Measurements from ENCODE around the gene HNRNPR.
A peak's percentile ranks its signal among the peaks of the same experiment; 100 is the strongest.

HNRNPR gene

DNA sequence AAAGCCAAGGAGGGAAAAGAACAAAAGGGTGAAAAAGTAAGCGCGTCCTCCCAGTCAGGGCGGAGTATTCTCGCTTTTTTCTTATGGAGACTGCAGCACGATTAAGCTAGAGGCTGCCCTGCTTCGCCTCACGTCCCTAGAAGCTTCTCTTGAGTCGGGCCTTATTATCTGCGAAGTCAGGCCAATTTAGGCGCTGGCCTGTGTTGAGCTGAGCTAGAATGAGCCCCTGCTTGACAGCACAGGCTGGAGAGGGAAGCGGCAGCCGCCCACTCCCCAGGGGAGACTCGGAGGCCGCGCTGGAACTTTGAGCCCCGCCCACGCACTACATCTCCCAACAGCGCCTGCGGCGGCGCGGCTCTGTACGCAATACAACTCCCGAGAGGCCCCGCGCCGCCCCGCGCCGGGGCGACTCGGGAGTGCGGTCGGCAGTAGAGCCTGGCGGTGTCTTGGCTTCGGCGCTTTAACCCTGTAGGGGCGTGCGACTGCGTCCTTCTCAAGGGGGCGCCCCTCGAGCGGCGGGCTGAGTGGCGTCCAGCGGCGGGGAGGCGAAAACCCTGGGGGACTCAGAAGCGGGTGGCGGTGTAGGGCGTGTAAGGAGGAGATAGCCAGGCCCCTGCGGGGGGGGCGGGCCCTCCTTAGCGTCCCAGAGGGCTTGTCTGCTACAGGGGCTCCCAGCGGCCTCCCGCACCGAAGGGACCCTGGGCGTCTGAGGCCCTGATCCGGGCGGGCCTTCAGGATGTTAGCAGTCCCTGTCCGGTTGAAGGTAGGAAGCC is 24.7 kb upstream of the HNRNPR start:
- DNase-seq (ENCODE audit: low spot score) = peak; percentile 74

DNA sequence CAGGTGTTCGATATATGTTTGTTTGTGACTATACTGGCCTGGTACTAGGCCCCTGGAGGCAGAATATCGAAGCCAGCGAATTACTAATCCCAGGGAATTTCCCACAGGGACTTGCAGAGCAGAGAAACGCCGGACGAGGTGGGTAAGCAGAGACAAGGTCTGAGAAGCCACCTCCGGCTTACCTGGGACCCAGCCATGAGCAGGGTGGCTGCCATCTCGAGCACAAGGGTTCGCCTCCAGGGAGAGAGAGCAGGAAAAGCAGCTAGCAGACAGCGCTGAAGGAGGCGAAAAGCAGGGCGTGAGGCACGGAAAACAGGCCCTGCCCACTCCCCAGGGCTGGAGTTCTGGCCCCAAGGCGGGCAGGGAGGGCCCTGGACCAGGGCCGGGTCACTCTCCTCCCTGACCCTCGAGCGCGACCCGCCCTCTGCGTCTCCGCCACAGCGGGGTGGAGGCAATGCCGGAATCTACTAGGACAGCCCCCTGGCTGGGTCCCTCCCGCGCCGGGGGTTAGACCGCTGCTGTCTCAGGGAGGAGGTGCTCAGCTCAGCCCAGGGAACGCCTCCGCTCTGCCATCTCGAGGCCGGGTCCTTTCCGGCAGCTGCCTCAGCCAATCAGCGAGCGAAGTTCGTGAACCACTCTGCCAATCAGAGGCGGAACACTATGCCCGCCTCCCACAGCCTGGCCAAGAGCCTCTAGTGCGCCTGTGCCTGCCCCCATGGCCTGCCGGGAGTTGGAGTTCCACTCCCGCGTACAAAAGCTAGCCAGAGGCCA is 23.9 kb upstream of the HNRNPR start:
- peak; percentile 93 for DNase-seq (ENCODE audit: low spot score)

DNA sequence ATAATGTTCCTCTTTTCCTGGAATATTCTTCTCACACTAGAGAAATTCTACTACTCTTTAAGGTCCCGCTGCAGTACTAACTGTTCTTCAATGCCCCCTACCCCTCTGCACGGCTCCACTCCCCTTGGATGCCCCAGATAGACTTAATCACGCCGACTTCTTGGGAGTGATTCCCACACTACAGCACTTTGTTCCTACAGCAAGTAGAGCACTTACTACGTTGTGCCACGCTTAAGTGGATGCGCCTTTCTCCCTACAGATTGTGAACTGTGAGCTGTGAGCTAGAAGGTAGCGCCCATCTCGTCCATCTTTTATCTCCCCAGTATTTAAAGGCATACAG is 23.3 kb upstream of the HNRNPR start:
- no peak for DNase-seq (ENCODE audit: low spot score)

DNA sequence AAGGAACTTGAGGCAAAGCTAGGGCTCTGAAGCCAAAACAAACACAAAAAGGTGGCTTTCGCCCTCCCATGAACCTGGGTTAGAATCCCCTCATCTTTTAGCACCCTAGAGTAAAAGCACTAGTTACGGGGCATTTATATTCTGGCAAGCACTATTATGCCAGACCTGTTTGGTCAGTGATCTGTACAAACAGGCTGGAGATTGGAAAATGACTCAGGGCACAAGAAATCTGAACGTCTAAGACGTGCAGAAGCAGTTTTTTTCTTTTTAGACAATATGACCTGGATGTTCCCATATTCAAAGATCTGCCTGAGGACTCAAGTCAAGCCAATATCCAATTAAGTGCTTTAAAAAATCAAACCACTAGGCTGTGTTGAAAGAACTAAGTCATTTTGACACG is 22.5 kb upstream of the HNRNPR start:
- DNase-seq (ENCODE audit: low spot score) = no peak

DNA sequence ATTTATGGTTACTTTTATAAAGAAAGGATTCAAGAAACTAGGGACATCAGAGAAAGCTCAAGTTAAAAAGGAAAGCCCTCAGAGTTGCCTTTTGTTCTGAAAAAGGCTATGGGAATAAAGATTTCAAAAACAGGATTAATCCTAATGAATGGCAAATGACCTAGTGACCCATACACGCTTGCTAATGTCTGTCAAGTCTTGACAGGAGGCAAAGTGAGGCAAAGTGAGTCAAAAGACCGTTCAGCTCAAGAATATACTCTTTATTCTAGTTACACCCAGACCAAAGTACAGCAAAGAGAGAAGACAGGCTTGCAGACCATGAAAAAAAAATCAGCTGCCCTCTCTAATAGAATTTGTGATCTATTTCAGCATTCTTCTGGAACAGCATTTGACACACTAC is 22.1 kb upstream of the HNRNPR start:
- no peak for DNase-seq (ENCODE audit: low spot score)

DNA sequence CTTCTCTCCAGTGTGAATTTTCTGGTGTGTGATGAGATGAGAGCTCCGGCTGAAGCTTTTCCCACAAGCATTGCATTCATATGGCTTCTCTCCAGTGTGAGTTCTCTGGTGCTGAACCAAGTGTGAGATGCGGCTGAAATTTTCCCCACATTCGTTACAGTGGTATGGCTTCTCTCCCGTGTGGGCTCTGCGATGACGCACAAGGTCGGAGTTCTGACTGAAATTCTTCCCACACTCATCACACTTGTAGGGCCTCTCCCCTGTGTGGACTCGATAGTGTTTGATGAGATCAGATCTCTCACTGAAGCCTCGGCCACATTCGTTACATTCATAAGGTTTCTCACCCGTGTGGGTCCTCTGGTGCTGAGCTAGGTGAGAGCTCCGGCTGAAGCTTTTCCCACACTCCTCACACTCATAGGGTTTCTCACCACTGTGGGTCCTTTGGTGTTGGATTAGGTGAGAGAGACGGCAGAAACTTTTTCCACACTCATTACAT is 18.2 kb upstream of the HNRNPR start:
- no peak for DNase-seq (ENCODE audit: low spot score)

DNA sequence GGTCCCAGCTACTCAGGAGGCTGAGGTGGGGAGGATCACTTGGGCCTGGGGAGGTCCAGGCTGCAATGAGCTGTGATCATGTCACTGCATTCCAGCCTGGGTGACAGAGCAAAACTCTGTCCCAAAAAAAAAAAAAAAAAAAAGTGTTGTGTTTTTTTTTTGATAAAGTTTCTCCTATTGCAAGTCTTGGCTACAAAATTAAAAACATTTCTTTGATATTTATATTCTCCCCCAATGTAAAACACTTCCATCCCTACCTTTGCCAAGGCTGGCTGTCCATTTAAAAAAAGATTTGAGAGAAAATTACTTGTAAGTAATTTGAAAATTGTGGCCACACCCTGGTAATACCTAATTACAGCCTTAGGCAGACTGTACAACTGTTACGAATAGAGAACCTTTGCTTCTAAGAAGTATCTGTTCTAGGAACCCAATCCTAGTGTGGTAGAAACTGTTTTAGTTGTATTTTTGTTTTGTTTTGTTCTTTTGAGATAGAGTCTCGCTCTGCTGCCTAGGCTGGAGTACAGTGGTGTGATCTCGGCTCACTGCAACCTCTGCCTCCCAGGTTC is 14.3 kb upstream of the HNRNPR start:
- DNase-seq (ENCODE audit: low spot score) = no peak

DNA sequence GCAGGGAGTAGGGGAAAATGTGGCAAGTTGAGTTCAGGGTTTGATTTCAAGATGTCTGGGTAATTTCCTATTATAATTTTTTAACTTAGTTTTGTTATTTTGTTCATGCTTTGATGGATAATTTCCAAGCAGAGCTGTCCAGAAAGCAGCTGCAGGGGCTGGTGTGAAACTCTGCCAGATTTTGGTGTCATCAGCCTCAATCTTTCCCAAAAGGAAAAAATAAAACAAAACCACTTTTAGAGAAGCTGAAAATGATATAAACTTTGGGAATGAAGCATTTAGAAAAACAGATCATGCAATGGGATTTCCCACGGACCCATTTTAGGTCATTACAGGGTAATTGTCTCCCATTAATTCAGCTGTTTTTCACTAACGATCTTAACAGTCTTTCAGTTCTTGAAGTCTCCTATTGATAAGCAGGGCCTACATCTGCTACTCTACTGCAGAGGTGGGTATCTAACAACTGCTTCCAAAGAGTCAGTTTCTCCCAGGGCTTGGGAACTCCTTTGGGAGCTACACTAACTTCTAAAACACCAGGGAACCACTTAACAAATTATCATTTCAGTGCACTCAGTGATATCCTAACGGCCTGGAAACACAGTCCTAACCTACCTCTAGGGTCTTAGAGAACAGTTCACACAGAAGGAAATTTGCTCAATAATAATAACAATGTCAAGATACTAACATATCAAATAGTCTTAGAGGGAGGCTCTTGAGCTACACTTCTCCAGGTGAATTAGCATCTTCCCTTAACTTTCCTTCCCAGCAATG is 13.2 kb upstream of the HNRNPR start:
- DNase-seq (ENCODE audit: low spot score) = no peak

DNA sequence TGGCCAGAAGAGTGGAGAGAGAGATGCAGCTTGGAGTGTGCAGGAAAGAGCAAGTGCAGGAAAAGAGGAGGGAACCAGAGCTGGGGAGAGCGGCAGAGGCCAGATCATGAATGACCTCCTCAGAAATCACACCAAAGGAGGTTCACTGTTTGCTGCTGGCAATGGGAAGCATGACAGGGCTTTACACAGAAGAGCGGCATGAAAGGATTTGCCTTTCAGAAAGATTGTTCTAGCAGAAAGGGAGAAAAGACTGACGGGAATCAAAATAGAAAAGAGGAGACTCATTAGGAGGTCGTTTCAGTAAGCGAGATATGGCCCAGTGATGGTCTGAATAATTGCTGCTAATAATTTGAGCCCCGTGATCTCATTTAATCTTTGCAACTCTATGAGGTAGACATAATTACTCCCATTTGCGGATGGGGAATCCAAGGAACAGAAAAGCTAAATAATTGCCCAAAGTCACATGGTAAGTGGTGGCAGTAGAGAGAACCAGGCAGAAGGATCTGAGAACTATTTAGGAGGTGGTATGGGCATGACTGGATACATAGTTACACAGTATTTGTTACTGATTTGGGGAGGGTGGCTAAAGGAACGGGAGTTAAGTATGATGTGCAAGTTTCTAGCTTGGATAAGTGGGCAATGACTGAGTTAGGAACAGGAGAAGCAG is 12.5 kb upstream of the HNRNPR start:
- DNase-seq (ENCODE audit: low spot score) = no peak

DNA sequence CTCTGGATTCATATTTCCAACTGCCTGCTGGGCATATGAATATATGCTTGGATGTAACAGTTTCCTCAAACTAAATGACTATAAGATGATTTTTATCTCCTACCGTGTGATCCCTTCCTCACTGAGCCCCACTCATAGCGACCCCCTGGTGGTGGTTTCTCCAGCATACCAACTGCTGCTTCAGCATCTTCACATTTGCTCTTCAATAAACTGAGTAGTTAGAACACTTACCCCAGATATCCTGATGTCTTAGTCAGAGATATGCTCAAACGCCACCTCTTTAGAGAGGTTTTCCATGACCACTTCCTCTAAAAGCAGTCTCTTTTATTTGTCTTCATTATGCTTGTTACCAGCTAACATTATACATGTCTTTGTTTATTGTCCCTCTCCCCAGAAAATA is 10.2 kb upstream of the HNRNPR start:
- no peak for DNase-seq (ENCODE audit: low spot score)

DNA sequence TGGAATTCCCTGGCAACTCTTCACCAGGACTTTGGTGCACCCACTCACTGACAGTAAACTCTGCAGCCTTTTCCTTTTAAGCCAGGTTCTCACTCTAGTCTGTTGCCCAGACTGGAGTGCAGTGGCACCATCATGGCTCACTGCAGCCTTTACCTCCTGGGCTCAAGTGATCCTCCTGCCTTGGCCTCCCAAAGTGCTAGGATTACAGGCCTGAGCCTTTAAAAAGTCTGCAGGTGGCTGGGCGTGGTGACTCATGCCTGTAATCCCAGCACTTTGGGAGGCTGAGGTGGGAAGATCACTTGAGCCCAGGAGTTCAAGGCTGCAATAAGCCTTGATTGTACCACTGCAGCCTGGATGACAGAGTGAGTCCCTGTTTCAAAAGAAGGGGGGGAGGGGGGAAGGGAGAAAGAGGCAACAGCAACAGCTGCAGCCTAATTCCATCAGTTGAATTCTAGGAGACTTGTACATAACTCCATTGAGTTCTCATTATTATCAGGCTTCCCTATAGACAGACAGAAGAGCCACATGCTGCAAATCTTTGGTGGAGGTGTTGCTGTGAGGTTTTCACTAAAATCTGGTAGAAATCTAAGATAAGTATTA is 8.1 kb upstream of the HNRNPR start:
- no peak for DNase-seq (ENCODE audit: low spot score)

DNA sequence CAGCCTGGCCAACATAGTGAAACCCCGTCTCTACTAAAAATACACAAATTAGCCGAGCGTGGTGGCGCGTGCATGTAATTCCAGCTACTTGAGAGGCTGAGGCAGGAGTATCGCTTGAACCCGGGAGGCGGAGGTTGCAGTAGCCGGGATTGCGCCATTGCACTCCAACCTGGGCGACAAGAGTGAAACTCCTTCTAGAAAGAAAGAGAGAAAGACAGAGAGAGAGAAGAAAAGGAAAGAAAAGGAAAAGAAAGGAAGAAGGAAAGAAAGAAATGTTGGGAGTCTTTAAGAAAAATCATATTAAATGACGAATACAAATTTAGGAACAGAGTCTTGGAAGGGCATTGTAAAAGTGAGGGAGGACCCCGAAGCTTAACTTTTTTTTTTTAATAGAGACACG is 1.8 kb upstream of the HNRNPR start:
- no peak for DNase-seq (ENCODE audit: low spot score)

DNA sequence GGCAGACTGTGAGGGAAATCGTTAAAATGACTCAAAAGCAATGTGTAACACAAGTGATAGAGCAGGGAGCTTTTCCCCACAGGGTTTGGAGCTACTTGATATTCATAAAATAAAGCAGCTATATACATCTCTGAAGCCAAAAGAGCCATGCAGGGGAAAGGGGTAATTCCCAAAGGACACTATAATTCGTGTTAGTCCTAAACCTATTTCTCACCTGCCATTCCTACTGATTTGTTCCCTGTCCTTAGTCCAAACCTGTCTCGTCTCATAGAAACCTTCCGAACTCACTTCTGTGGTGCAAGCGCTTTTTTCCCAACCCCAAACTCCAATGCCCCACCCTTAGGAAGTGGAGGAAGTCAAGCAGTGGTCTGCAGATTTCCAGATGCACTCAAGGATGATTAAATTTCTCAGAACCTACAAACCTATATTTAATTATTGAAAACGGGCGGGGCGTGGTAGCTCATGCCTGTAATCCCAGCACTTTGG is 946 bp upstream of the HNRNPR start:
- DNase-seq (ENCODE audit: low spot score) = no peak

DNA sequence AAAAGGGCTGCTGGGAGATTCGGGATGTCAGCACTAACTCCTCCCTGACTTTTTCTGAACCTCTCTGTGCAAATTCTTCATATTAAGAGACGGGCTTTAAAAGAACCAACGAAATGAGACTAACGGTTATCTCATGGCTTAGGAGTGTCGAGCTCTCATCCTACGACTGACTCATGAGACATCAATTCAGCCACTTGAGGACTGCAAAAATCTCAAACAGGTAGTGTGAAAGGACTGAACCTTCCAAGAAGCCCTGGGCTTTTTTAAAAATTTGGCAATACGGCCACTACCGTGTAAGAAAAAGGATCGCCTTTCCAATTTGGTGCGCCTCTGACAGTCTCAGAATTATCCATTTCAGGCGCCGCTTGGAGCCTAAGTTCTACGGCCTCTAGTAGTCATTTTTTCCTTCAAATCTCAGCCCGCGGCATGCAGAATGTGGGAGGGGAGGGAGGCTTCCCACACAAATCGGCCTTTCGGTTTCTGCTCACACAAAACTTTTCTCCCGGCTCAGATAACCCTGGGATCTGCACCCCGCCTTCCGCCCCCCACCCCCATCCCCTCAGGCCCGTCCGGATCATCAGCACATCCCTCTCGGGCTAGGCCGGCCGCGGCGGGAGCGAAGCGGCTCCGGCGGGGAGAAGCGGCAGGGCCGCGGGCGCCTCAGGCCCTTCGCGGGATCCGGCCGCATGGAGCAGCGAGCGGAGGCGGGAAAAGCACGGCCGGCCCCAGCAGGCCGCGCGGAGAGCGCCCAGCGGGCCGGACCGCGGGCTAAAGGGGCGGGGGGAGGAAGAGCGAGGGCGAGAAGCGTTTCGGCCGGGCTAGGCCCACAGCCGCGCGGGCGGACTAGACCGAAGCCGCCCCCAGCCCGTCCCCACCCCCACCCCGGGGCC is 618 bp downstream of the HNRNPR start:
- no peak for DNase-seq (ENCODE audit: low spot score)

DNA sequence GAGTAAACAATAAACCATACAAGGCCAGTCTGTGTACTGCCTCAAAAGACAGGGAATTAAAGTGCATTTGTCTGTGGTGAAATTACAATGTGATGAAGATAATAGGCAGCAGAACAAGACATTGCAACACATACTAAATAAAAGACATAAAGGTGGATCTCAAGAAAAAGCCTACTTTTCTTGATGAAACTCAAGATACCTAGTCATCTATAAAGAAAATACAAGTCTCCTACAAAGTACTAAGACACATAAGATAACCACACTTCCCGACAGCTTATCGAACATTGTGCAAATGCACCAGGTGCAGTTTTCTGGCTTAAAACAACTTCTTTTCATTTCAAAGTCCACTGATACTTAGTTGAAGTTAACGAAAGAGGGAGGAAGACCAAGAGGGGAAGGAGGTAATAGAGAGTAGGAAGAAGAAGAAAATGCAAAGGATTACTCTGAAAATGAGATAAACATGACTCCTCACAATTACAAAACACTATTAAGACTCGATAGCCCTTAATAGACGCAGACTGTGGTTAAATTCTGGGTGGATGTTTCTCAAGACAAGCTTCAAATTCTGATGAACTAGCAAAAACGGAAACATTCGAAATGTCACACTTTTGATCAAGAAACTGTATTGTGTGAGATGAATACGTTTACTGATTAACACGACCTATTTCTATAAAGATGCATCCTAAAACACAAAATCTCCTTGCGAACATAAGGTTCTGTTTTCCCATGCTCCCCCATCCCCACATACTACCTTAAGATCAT is 2.0 kb downstream of the HNRNPR start:
- DNase-seq (ENCODE audit: low spot score) = no peak

DNA sequence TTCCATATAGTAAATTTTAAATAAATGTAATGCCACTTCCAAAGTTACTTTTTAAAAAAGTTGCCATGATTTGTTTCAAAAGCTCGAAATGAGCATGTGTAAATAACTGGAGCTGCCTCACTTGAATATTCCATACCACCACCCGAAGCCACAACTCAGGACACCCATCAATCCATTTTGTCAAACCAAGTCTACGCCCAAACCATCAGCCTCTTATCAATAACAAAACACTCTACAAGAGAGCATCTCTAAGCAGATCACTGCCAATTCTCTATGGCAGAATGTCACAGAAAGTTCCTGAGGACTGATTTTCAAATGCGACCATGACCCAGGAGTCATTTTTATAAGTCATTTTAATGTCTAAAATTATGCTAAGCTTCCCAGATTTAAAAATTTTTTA is 4.5 kb downstream of the HNRNPR start:
- no peak for DNase-seq (ENCODE audit: low spot score)

DNA sequence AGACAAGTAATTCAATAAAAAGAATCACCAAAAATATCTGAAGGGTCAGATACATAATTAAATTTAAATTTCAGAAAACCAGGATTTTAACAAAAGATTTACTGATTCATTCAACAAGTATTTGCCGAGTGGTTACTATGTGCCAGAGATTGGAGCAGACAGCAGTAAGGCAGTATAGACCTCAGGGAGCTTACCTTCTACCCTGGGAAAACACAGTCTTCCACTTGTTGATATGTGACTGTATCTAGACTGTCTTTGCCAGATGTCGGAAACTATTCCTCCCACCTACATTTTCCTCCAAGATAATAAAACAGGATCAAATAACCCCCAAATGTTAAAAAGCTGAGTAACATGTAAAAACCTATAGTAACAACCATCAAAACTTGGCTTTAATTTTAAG is 6.2 kb downstream of the HNRNPR start:
- DNase-seq (ENCODE audit: low spot score) = no peak

DNA sequence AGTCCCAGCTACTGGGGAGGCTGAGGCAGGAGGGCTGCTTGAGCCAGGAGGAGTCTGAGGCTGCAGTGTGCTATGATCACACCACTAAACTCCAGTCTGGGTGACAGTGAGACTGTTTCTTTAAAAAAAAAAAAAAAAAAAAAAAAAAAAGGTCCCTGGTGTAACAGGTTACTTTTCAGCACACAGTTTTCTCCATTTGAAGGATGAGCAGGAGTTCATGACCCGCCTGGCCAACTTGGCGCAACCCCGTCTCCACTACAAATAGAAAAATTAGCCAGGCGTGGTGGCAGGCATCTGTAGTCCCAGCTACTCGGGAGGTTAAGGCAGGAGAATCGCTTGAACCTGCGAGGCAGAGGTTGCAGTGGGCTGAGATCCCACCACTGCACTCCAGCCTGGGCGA is 12.4 kb downstream of the HNRNPR start:
- no peak for DNase-seq (ENCODE audit: low spot score)

DNA sequence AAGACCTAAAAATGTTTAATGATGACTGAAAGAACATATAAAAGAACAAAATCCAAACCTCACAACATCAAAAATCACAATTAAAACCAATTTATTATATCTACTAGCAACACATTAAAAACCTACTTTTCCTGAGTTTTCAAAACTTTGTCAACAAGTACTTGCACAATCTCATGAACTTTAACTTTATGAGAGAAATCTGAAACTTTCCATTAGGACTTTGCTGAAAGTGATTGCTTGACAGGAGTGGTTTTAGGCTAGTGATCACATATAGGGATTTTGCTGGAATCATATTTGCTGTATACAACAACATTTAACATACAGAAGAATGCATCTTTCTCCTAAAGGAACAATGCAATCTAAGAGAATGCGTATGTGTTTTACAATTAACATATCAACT is 13.2 kb downstream of the HNRNPR start:
- no peak for DNase-seq (ENCODE audit: low spot score)

DNA sequence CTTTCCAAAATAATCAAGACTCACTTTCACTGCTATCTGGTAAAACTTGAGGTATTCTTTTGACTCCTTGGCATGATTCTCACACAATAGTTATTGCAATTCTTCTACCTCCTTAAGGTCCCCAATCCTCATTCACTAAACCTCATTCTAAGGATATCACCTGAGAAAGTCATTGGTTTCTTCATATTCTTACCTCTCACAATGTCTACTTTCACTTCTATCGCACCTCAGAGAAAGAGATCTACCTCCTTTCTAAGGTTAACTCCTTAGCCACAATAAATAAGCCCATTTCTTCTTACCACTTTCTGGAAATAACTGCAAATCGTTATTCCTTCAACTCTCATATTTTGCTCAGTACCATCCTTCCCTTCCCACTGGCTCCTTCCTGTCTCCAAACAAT is 18.7 kb downstream of the HNRNPR start:
- DNase-seq (ENCODE audit: low spot score) = no peak

Data from COLO829 (cell line).